Measurements from ENCODE around the gene BLID.

The BLID gene

GRCh38 chr11:122076512-122077120 lies 39.4 kb downstream of the BLID start:
- no peak for DNase-seq (ENCODE audit: low spot score)

DNA sequence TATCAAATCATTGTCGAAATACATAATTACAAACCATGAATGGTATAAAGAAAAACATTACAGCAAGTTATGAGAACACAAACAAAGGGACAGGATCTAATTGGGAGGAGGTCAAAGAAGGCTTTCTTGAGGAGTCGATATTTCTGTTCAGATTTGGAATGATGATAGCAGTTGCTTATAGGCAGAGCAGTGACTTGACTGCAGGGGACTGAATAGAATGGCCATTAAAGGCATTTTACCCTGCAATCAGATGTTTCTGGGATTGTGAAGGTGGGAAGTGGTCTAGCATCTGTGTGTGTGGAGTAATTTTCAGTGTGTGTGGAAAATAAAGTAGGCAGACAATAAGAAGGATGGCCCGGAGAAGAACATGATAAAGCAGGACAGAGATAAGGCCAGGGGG lies 41.0 kb downstream of the BLID start:
- DNase-seq (ENCODE audit: low spot score) = no peak

DNA sequence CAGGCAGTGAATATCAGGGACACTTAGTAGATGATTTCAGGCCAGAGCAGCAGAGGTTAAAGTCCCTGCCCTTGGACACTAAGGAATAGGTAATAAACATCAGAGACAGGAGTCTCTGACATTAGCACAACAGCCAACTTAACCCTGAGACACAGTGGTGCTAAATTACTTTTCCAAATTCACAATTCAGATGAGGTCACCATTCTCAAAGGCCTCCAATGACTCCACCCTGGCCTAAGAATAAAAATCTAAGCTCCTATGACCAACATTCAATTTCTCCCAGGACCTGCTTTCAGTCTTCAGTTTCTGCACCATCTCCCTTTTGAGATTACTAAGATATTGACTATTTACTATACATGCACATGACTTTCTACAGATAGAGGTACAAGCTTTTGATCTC lies 42.0 kb downstream of the BLID start:
- no peak for DNase-seq (ENCODE audit: low spot score)

DNA sequence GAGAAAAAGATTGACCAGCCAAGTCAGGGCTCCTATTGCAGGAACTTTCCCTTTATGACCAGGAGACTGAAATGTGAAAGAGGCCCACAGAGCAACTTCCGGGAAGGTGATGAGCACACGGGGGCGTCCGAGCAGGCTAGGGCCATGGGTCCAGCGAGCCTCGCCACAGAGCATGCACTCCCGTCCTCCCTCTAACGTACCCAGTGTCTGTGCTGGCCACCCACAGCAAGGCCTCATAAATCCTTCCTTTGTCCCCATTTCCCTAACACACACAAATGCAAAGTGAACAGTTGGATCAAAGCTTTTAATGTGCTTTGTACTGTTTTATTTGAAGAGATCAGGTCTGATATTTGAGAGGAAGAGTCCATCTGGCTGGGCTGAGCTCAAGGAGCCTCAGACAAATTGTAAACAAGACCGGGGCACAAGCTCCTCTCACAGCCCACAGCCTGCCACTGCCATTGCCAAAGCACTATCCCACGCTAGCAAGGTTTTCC lies 44.3 kb downstream of the BLID start:
- no peak for DNase-seq (ENCODE audit: low spot score)

- peak; percentile 18 for DNase-seq (ENCODE audit: low spot score)
Measured at GRCh38 chr11:122069707-122070360, 46.2 kb downstream of the BLID start.

DNA sequence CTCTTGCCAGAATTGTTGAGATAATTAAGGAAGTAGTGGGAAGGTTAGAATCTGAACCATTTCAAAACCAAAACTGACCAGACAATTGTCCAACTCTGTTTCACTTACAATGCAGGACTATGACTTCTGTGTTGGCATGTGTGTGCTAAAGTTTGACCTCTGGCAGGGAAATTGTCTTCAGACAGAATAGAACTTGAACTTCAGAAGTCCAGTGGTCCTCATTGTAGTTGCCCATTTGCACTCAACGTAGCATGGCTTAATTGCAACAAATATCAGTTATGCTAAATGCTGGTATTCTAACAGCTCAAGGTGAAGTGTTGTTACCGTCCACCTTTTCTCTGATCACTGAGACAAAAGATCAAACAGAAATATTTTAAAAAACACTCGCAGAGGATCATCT lies 47.2 kb downstream of the BLID start:
- no peak for DNase-seq (ENCODE audit: low spot score)

- DNase-seq (ENCODE audit: low spot score) = no peak
Measured at GRCh38 chr11:122068141-122068540, 47.9 kb downstream of the BLID start.

Data from NAMALWA (cell line).